HL-60 (cell line): Measurements from ENCODE around the gene FKRP.

Experiments
- CTCF ChIP-seq: IDR thresholded peaks from one replicate; pipeline ENCODE4 v1.5.1; 2011; ENCODE audit warnings: low read length, control low read depth, inconsistent platforms; ENCODE audit not compliant: insufficient read depth
- POLR2AphosphoS5 ChIP-seq: IDR thresholded peaks from 2 replicates; pipeline ENCODE4 v1.6.1; 2012; ENCODE audit warnings: low read depth

- TF ChIP-seq CTCF (no peak), POLR2AphosphoS5 (no peak)
These were observed 1.7 kb upstream of the FKRP start for GRCh38 chr19:46744005-46744691.
